NOMO-1 treated with DMSO at 0.1 percent for 48 hours (cell line): ENCODE results near the gene PRKCH.

Experiments used
- DNase-seq: peaks from one replicate; lab custom pipeline; 2025; ENCODE audit not compliant: unreplicated experiment; lab: John Stamatoyannopoulos, UW

Gene PRKCH

DNA sequence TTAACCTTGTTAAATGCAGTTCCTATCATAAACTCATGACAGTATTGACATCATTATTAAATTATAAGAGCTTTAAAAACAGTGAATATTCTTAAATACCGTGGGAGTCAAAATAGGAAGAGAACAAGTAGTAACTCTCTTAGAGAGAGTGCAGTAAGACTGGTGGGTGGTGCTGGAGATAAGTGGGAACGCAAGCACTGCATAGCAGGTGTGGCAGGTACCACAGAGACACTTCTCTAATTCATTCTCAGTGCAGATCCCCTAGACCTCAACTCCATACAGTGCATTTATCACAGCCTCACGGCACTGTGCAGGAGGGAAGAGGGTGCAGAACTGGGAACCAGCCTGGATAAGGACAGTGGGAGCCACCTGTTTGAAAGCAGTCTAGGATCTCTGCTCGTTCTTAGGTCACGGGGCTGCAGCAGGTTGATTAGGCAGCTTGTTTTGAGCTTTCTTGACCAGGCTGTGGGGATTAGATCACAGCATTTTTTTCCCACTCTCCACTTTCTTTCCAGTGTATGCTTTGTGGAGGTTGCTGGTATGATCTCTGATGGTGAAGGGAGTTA, 165.6 kb downstream of the PRKCH start:
- no peak for DNase-seq

DNA sequence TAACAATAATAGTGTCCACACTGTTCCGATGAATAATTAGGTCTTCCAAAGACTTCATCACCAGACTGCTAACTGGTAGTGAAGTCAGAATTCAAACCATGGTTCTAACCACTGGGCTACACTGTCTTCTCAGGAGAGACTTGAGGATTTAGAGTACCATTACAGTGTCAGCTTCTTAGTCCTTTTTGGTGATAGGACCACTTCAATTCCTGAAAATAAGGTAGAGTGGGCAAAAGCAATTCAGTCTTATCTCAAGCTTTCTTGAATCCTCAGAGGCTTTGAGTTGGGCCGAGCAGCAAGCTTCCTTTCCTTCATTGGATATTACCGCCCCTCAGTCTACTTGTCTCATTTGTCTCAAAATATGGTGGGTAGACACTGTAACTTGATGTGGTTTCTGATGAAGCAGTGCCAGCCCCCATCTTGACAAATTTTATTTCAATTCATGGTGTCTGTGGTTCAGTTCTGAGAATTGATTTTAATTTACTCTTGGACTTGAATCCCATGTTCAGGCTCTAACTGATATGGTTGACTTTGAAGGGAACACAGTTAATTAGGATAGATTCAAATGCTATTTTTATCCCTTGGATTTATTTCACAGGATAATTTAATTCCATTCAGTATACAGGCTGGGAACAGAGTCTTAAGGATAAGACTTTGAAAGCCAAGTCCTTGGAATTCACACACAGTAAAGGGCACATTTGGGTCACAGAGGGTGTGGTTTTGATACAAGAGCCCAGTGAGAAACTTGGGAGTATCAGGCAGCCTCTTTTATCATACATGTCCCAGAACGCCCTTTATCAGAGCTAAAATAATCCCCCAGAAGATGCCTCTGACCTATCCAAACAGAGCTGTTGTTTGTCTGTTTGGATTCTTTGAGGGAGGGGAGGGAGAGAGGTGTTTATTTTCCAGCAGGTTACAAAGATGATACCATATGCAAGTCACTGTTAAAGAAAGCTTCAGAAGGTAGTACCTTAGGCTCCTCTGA, 167.3 kb downstream of the PRKCH start:
- DNase-seq: no peak

DNA sequence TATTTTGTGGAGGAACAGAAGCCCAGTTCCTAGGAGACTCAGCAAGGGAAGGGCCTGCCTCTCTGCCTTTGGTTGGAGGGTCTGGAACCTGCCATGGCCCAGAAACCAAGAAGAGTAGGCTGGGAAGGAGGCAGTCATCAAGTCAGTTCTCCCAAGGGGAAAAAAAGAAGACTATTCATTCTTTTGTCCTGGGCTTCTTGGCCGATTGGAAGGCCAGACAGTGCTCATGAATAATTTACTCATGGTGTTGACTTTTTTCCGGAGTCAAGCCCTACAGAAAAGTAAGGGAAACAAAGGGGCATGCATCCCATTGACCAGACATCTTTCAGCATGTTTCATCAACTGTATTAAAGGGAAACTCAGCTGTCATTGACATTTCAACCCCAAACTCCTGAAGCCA, 168.1 kb downstream of the PRKCH start:
- DNase-seq: no peak

DNA sequence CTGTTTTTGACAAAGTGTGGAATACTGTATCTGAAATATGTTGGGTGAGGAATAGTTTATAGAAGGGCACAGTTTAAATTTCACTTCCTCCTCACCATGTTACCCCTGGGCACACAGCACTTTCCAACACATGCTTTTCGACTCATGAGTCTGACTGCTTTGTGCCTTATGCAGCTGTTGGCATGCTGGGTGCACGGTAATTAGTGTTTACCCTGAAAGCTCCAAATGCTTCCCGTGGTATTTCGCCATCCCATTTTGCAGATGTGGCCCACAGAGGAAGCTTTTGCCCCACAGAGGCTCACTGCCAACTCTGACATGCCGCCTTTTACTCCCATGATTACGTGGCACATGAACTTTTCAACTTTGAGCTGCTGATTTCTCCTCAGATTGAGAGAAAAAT, 168.6 kb downstream of the PRKCH start:
- DNase-seq: no peak

DNA sequence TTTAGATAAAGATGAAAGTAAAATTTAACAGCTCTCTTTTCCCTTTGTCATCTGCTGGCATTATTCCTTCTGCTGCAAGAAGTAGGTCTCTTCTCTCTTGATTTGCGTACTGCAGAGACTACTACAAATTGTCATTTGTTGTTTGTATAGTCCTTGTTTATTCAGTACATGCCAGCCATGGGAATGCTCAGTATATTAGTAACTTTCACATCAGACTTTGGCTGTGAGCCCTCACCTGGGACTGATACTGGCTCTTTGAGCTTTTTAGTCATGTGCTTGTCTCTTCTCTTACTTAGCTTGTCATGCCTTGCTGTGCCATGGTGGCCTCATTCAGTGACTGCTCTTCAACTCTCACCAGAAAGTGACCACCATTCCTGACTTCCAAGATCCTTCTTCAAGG, 169.8 kb downstream of the PRKCH start:
- no peak for DNase-seq

DNA sequence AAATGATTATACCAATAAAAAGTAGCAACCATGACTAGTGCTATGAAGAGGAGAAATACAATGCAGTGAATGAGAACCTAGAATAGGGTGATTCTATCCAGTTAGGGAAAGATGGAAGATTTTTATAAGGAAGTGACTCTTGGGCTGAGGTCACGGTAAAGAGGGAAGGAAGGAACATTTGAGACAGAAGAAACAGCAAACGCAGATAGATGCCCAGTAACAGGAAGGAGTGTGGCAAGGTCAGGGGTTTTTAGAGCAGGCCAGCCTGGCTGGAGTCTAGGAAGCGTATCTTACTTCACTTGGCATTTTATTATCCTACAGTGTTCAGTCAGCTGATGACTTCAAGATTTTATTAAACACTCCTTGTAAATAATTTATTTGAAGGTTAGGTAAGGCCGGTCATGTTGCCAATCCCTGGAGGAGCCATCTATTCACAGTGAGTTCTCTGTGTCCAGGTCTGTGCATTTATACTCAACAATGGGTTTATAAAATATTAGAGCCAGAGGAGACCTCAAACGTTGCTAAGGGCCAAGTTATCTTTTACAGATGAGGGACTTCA, 170.6 kb downstream of the PRKCH start:
- no peak for DNase-seq

DNA sequence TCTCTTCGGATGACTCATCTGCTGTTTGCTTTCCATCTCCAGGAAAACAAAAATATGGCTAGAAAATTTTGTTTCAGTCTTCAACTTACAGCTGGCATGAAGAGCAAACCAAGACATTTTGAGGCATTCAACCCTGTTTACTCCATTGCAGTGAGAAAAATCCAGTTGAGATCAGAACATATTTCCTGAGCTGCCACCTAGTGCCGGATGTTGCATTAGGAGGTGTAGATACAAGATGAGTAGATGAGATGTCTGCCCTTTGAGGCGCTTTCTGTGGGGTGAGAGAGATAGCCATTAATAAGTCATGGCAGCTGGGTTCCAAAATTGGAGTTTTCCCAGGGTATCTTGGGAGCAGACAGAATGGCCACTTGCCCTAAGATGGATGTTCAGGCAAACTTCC, 171.1 kb downstream of the PRKCH start:
- DNase-seq: no peak

DNA sequence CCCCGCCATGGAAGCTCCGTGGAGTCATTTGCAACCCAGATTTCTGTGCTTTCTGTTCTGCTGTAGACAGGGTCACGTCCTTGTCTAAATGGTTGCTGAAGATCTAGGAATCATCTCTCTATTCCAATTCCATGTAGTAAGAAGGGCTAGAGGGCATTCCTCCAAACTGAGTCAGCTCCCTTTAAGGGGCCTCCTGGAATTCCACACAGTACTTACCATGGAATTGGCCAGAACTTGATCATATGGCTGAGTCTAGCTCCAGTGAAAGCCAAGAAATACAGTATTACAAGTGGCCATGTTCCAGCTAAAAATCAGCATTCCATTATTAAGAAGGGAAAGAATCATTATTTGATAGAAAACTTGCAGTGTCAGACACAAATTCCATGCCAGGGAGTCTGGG, 171.9 kb downstream of the PRKCH start:
- DNase-seq: no peak

DNA sequence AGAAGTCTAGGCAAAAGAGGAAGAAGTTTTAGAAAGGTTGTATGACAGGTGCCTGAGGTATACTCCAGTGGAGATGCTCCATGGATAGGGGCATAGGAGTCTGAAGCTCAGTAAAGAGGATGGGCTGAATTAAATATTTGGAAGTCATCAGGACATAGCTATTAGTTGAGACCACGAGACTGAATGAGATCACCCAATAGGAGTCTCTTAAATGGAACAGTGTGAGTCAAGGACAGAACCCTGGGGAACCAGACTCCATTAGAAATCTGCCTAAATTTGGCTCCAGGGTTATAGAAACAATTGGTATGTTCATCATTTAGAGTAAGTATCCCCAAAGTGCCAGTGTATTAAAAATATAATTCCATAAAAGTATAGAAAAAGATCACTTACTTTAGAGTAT, 172.6 kb downstream of the PRKCH start:
- DNase-seq: no peak

DNA sequence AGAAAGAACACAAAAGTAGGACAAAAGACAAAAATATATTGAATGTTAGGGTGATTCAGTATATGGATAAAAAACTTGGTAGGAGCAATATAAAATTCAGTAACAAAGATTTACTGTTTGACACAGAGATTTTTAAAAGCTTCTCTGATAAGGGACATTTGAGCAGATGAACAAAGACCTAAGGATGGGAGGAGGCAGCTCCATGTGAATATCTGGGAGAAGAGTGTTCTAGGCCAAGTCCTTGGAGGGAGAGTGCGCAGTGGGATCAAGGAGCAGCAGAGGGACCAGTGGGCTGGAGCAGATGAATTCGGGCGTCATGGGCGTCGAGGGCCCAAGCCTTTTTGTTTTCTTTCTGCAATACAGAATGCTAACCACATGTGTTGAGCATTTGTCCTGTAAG, 174.4 kb downstream of the PRKCH start:
- DNase-seq: no peak

DNA sequence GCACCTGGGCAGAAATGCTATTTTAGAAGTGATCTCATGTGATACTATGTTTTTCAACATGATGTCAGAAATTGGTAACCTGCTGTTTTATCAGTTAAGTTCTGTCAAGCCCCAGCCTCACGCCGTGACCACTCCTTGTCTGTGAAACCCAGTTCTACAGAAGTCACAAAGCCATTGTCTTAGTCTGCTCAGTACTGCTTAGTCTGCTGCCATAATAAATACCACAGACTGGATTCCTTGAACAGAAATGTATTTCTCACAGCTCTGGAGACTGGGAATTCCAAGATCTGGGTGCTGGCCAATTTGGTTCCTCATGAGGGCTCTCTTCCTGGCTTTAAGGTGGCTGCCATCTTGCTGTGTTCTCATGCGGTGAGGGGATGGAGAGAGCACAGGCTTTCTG, 176.9 kb downstream of the PRKCH start:
- no peak for DNase-seq

DNA sequence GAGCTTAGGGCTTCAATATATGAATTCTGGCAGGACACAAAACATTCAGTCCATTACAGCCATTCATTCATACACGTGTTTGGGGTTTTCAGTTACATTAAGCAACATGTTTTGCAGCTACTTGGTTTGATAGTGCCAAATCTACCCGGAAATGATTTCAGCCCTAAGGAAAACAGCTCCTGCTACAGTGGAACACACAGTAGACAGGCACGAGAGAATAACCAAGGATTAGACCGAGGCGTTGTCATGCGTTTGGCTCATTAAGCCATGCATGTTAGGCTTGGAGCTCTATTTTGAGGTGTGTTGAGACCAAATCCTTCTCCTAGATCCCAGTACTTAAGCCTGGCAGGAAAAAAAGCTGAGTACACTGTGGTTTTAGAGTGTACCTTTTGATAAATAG, 177.4 kb downstream of the PRKCH start:
- peak; percentile 38 for DNase-seq

DNA sequence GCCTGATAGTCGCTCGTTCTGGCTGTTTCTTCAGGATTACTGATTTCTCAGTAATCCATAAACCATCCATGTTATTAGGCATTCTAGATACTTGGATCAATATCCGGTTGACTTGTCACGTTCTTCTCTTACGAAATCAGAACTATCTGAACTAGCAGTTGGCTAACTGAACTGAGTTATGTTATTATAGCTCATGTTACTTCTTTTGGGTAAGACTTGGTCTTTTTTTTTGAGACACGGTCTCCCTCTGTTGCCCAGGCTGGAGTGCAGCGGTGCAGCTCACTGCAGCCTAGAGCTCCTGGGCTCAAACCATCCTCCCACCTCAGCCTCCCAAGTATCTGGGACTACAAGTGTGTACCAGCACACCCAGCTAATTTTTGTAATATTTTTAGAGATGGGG, 178.6 kb downstream of the PRKCH start:
- no peak for DNase-seq

DNA sequence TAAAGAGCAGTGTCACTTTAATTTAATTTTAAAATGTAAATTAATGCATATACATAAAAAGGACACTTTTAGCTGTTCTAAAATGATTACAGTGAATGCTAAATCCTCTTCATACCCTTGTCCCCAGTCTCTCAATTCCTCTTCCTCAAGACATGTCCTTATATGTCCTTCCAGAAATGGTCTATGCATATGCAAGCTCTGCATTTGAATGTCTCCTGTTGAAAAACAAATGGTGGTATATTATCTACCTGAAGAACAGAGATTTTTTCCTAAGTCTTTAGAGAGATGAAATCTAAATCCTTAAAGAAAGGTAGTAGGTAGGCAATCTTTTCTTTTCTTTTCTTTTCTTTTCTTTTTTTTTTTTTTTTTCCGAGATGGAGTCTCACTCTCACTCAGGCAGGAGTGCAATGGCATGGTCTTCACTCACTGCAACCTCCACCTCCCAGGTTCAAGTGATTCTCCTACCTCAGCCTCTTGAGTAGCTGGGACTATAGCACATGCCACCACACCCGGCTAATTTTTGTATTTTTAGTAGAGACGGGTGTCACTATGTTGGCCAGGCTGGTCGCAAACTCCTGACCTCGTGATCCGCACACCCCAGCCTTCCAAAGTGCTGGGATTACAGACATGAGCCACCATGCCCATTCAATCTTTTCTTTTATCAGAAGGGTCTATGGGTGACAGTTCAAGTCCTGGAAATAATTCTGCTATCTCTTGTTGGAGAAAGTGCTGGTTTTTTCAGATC, 180.5 kb downstream of the PRKCH start:
- DNase-seq: no peak

DNA sequence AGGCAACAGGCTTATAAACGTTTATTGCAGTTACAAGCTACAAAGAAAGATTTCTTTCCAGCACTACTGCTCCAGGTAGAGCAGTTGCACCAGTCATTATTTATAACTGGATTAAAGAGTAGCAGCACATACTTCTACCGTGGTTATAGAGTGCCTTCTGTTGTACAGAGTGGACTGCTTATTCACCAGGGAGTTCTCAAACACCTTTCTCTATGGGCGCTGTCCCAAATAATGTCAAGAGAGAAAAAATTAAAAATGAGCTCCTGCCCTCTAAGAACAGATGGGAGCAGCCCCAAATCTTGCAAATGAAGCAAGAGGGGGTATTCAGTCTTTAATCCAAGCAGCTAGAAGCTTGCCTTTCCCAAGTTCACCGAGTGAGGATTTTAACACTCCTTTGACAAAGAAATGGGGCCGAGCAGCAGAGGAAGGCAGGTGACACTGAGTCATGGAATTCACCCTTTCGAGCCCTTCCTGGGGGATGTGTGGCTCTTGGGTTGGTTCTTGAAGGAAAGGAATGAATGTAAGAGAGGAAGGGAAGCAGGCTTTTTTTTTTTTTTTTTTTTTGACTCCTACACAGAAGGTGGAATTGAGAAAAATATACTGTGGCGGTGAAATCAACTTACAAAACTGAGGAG, 181.2 kb downstream of the PRKCH start:
- no peak for DNase-seq

DNA sequence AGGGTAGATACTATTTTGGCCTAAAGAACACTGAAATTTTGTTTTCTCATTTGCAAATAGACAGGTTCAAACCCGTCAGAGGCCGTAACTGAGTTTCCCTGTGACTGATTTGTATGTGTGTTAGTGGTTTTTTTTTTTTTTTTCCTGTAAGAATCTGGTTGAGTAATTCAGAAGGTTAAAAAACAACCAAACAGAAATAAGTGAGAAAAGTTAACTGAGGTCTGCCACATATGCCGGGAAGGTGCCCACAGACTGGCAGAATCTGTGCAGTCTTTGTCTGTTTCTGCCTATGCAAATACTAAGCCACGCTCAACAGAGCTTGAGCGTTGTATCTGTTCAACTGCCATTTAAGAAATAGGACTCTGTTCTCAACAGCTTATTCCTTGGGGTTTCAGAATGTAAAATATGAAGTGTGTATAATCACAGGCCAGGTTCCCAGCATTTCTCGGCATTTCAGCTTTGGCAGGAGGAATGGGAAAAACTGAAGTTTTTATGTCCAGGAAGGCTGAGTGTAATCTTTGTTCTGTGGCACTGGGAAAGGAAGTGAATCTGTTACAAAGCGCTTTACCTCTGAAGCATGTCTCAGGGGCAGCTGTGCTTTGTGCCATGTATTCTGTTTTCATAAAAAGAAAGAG, 181.9 kb downstream of the PRKCH start:
- peak; percentile 30 for DNase-seq

DNA sequence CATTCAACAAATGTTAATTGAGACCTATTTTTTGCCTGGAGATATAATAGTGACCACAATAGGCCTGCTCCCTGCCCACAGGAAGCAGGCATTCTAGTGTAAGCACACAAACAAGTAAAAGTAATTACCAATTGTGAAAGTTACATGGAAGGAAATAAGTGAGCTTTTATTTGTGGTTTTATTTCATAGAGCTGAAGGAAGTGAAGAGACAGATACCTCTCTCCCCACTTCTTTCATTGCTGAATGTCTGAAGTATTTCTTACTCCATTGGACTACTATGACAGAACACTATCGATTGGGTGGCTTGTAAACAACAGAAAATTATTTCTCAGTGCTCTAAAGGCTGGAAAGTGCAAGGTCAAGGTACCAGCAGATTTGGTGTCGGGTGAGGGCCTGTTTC, 183.5 kb downstream of the PRKCH start:
- no peak for DNase-seq

DNA sequence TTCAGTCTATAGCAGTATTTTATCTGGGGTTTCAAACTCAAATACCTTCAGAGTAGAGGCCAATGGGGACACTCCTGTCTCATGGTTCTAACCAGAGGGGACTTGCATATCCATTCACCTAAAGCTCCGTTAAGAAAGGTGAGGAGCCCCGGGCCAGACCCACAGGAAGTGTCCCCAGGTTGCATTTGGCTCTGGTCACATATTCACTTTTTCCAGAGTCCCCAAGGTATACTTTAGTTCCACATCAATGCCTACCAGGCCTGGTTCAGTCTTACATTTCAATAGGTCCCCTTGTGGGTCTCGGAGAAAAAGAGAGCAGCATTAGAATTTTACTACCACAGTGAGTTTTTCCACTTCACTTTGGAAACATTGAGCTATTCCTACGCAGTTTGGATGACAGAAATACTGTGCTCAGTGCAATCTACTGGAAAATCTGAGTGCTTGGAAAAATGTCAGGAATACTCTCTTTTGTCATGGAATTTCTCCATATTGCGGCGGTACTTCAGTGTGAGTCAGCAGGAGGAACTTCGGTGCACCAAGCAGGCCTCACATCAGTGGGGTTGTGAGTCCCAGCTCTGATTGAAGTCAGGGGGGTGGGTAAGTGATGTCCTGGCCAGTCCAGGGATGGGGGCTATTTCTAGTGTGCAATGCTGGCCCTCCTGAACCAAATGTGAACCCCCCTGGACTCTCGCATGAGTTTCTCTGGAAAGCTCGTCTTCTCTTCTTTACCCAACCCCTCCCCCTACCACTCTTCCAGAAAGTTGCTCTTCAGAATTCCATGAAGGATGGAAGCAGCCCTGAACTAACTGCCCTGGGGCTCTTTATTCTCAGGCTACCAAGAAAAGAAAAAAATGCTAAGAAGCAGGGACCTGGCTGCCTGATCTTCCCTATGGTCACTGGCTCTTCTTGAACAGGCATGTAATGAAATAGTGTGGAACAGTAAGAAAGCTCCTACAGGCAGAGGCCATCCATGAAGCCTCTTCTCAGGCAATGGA, 184.7 kb downstream of the PRKCH start:
- no peak for DNase-seq

DNA sequence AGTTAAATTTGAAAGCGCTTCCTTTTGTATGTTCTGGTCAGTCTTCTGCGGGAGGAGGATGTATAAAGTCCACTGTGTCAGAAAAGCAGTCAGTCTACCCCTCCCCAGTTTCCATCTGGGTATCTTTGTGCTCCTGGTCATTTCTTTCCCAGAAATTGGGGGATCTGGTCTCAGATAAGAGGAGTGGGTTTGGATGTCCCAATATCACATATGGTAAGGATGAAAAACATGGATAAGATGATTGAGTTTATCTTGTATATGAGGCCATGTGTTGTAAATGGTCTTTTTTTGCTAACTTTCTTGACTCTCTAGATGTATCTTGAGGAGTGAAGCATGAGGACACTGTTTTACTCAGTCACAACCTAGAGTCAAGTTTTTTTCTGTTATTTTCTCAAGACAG, 187.1 kb downstream of the PRKCH start:
- no peak for DNase-seq
